ENCODE data around the gene LTB4R2. TPM values are rescaled to one million over a fixed set of nuclear protein-coding genes. Genes with fewer than 3 reads are reported as not detected.

The LTB4R2 gene
- total RNA-seq, 1 donor from 2014 or later = 4.2 TPM

DNA sequence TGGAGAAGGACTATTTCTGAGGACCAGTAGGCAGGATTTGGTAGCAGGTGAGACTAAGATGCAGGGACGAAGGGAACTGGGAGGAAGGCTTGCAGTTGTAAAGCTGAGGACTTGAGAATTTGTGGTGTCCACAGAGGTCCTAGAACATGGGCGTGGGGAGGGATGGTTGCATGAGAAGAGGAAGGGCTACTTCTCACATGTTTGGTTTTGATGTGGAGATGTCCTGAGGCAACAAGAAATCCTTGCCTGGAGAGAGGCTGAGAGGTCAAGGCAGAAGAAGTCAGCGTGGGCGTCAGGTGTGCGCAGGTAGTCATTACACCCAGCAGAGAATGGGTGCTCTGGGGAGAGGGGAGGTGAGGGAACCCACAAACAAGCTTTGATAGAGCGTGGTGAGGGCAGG lies 32.9 kb upstream of the LTB4R2 start:
- DNase-seq (ENCODE audit: low read depth, low spot score) = no peak

DNA sequence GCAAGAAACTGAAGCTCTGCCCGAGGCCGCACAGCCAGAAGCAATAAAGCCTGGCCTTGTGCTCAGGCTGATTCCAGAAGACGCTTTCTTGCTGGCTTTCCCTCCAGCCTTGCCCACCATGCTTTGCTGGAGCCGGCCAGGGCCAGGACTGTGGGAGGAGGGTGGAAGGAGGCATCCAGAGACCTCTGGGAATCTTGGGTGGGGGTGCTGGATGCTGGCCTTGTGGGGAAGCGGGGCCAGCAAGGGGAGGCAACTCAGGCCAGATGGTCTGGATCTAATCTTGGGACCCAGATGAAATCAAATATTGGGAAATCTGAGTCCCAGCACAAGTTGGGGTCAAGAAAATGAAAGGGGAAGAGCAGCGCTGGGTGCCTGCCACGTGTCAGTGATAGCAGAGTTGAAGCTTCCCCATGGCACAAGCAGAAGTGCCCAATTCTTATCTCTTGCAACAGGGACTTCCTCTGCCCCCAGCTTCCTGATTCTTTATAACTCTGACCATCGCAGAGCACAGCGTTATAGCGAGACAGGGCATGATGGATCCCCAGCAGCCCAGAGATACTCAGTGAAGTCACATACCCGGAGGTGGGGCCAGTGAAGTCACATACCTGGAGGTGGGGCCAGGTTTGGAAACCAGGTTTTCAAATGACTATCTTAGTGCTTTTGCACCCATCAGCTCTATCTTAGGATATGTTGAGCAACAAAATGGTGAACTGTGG lies 32.2 kb upstream of the LTB4R2 start:
- no peak for DNase-seq (ENCODE audit: low read depth, low spot score)

DNA sequence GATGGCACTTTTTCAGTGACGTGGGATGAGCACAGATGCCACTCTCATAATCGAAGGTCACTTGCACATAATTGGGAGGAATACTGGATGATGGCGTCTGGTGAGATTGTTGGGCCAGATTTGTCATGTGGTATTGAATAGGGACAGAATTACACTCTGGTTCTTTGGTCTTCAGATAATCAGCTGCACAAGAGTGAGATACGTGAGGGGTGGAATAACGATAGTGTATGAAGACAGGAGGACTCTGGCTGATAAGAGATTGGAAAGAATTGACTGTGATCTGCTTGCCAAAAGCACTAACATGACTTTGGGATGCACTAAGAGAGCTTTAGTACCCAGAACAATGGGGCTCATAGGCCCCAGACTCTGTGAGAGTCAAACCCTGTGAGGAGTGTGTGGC lies 31.5 kb upstream of the LTB4R2 start:
- no peak for DNase-seq (ENCODE audit: low read depth, low spot score)

DNA sequence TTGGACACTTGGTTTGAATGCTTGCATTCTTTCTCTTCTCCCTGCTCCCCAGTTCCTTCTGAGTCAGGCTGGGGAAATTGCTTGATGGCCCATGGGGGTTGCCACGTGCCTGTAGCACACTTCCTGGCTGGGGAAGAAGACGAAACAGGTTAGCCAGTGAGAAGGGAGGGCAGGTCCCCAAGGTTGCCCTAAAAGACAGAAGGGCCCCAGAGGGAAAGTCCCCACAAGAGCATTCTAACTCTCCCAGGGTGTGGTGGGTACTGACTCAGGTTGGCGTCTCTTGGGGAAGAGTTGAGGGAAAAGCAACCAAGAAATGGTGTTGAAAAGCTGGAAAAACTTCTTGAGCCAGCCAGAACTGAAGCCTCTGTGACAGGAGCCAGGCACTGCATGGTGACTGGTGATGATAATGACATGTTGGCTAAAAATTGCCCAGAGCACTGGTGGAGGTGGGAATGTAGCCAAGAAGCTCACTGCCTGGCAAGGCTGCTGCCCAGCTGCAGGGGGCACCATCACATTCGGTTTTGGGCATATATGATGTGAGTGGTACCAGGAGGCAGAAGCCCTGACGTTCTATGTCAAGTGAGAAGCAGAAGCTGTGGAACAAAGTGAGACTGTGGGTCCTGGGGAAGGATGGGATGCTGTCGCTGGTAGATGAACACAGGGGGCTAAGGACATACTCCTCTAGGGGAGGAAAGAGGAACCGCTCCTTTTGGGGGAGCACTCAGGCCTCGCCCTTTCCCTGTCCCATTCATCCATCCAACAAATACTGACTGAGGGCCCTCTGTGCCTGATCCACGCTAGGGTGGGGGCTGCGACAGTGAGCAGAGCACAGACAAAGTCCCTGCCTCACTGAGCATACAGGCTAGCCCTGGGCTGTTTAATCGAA lies 30.4 kb upstream of the LTB4R2 start:
- no peak for DNase-seq (ENCODE audit: low read depth, low spot score)

DNA sequence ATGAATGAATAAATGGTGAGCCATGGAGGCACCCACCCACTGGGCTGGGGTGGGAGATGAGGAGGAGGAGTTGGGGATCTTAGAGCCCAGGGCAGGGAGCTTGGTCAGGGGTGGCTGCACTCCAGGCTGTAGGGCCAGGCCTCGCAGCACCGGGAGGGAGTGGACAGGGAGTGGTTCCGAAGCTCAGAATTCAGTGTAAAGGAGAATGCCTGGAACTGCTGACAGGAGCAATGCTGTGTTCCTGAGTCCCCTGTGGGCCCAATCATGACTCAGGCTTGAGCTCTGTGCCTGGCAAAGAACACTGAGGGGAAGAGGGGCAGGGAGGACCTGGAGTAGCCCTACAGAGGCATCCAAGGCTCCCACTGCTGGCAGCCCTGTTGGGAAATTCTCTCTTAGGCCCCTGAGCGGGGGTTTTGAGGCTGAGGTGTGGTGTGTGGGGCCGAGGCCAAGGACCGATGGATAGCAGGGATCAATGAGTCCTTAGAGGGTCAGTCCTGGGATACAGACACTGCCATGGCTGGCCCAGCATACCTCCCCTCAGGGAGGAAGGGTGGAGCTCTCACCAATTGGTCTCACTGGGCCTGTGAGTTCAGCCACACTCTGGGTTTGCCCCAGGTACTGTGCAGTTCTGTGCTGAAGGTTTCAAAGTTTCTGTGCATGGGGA lies 29.0 kb upstream of the LTB4R2 start:
- no peak for DNase-seq (ENCODE audit: low read depth, low spot score)

DNA sequence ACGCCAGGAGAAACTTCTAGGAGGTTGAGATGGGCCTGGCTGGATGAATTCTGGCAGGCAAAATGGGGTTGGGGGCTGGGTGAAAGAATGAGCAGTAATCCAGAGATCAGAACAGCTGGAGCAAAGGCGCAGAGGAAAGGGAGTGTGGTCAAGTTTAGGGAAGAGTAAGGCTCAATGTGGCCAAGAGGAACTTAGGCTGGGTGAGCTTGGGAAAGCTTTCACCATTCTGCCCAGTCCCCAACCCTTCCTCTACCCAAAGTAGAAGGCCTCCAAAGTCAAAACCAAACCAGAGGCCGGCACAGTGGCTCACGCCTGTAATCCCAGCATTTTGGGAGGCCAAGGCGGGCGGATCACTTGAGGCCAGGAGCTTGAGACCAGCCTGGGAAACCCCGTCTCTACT lies 28.3 kb upstream of the LTB4R2 start:
- DNase-seq (ENCODE audit: low read depth, low spot score) = no peak

DNA sequence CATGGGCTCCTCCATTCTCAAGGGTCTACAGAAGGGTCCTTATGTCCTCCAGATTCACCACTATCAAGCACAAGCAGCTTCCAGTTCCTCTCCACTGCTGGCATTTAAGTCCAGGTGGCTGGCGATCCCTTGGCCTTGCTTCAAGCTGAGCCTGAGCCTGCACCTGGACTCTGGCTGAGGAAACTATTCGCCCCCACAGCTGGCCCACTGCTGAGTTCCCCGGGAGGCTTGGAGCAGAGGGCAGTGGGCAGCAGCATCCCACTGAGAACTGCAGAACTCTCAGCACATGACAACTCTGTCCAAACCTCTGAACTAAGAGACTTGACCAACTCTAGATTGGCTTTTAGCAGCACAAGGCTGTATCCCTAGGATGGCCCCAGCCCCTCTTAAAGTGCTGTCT lies 27.2 kb upstream of the LTB4R2 start:
- no peak for DNase-seq (ENCODE audit: low read depth, low spot score)

DNA sequence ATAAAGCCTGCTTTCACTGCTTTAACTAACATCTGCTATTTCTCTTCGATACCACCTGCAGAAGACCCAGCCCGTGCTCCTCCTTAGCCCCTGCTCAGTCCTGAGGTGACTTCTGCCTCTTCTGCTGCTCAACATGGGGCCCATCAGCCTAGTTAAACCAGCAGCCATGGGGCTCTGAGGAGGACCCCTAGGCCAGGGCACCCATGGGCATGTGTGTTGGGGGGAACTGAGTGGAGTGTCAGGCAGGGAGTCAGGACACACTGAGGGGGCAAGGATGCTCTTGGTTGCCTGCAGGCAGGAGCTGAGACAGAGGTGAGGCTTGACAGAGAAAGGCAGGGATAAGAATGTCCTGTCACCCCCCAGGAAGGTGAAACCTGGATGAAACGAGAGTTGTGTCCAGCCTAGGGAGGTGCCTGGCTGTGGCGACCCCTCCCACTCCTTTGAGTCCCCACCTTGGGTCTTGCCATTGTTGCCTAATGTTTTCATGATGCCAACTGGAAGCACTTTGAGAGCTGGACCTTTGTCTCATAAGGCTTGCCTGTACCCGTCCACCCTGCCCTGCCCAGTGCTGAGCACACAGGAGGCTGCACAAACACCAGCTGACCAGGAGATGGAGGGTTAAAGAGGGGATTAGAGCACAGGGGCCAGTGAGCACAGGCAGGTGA lies 26.0 kb upstream of the LTB4R2 start:
- DNase-seq (ENCODE audit: low read depth, low spot score) = no peak

DNA sequence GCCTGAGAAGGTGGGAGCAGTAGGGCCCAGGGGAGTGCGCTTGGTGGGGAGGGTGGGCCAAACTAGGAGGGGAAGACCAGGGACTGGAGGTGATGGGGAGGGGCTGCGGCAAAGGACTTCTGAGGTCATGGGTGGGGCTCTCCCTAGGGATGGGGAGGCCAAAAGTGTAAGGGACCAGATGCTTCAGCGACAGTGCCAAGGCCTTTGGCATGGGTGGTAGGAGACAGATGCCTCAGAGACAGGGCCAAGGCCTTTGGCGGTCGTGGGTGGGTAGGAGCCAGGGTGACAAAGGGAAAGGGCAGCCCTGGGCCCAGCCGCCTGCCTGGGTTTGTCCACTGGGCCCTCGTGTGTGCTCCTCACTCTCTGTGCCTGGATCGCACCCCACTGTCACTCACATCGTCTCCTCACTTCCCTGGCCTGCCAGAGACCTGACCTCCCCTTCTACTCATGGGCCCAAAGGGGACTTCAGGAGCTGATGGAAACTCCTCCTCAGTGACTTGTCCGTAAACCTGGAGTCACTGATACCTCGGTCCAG lies 25.4 kb upstream of the LTB4R2 start:
- no peak for DNase-seq (ENCODE audit: low read depth, low spot score)

DNA sequence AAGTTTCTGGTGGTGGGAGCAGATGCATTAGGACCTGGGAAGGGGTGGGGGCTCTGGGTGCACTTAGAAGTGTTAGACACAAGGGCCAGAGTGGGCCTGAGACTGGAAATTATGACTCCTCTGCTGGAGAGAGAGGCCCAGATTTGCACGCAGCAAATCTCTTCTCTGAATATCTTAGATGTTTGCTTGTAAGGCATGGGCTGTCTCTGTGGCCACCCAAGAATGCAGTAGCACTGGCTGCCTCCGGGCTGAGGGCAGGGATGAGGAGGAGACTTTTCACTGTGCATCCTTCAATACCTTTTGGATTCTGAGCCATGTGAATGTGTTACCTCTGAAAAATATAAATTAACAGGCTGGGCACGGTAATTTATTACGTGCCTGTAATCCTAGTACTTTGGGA lies 24.6 kb upstream of the LTB4R2 start:
- no peak for DNase-seq (ENCODE audit: low read depth, low spot score)

DNA sequence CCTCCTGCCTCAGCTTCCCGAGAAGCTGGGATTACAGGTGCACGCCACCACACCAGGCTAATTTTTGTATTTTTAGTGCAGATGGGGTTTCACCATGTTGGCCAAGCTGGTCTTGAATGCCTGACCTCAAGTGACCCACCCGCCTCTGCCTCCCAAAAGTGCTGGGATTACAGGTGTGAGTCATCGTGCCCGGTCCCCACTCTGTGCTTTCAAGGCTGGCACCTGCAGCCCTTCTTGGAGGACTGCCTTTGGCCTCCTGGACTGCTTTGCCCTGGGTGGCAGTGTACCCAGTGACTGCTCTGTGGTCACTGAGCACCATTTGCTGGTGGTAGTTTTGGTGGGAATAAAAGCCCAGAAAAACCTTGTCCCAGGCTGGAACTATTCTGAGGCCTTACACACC lies 22.9 kb upstream of the LTB4R2 start:
- no peak for DNase-seq (ENCODE audit: low read depth, low spot score)

DNA sequence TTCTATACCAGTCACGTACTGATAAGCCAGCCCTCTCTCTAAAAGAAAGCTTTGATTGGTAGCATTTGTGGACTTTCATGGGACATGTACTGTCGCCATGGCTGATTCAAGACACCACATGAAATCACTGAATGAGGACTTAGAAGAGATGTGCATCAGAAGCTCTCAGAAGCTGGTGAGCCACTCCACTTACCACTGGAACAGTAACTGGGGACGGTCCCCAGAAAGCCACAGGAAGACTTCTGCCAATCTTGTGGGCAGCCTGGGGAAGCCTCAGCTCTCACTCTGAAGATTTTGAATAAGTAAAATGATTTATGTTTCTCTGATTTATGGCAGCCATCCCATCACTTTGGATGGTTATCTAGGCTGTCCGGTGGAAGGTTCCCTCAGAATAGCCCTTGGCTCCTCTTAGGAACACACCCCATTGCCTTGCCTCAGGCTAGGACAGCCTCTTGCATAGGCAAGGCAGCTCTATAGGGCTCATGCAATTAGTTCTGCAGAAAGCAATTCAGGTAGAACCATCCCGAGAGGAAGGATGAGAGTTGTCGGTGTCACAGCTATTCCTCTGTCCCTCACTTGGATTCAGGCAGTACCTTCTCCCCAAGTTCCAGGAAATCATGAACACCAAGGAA lies 20.2 kb upstream of the LTB4R2 start:
- DNase-seq (ENCODE audit: low read depth, low spot score) = no peak

DNA sequence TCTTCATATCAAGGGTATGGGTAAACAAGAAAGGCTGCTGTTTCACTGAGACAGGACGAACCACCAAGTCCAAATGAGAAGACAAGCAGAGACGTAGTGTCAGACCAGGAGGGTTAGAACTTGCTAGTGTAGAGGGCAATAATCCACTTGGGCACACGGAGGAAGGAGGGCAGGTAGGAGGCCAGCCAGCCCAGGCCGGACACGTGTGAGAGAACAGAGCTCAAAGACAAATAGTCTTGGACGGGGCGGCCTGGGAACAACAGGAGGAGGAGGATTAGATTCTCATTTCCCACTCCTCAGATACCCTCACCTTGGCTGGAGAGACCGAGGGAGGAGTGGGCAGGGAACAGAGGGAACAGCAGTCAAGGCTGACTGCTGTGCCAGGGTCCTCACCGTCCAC lies 19.2 kb upstream of the LTB4R2 start:
- DNase-seq (ENCODE audit: low read depth, low spot score) = no peak

DNA sequence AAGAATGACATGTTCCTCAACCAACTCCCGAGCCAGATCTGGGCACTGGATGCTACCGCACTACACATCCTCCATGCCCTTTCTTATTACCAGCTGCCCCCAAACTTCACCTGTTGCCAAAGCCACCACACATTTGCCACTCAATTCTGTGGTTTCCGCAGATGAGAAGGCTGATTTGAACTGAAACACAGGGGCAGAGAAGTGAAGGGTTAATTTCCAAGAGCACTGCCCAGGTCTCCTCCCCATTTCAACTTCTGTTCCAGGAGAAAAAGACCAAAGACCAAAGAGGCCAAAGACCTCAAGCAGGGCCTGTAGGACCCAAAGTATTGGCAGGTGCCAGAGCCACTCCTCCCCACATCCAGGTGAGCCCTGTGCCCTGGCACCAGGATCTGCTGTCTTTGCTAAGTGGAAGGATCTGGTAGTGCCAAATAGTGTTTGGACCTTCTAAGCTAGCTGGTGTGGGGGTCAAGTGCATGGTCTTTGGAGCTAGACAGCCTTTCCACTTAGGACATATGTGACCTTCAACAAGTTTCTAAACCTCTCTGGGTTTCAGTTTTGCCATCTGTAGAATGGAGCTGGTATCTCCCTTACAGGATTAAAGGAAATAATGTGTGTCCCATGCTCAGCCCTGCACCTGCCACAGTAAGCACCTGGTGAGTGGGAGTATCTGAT lies 18.4 kb upstream of the LTB4R2 start:
- no peak for DNase-seq (ENCODE audit: low read depth, low spot score)

DNA sequence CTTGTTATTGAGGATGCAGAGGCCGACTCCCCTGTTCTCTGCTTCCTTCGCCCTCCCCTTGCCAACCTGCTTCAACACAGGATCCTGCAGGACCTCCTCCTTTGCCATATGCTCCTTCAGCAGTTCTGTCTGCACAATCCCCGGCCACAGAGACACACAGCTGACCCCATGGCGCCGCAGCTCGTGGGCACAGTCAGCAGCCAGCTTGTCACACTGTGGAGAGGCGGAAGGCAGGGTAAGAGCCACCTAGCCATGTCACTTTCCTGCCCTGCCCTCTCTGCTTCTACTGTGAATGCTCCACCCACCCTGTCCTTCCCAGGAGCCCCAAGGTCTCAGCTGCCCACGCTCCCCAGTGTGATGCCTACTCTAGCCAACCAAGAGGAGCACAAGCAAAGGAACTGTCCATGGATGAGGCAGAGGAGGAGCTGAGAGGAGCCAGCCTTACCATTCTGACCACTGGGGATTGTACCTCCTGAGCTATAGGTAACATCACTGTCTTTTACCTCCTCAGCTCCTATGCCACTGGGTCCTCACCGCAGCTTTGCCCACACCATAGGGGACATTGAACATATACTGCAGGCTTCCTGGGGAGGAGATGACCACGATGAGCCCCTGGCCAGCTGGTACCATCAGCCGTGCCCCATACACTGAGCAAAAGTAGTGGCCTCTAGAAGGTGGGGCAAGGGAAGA lies 17.7 kb upstream of the LTB4R2 start:
- DNase-seq (ENCODE audit: low read depth, low spot score) = no peak

DNA sequence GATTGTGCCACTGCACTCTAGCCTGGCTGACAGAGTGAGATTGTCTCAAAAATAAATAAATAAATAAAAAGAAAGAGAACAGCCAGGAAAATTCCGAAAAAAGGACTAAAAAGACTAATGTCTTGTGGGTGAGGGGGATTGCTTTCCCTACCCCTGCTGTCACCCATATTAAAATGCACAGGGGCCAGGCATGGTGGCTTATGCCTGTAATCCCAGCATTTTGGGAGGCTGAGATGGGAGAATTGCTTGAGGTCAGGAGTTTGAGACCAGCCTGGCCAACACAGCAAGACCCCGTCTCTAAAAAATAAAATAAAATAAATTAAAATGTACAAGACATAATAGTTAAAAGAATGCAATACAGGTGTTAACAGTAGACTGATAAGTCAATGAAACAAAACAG lies 16.4 kb upstream of the LTB4R2 start:
- no peak for DNase-seq (ENCODE audit: low read depth, low spot score)

DNA sequence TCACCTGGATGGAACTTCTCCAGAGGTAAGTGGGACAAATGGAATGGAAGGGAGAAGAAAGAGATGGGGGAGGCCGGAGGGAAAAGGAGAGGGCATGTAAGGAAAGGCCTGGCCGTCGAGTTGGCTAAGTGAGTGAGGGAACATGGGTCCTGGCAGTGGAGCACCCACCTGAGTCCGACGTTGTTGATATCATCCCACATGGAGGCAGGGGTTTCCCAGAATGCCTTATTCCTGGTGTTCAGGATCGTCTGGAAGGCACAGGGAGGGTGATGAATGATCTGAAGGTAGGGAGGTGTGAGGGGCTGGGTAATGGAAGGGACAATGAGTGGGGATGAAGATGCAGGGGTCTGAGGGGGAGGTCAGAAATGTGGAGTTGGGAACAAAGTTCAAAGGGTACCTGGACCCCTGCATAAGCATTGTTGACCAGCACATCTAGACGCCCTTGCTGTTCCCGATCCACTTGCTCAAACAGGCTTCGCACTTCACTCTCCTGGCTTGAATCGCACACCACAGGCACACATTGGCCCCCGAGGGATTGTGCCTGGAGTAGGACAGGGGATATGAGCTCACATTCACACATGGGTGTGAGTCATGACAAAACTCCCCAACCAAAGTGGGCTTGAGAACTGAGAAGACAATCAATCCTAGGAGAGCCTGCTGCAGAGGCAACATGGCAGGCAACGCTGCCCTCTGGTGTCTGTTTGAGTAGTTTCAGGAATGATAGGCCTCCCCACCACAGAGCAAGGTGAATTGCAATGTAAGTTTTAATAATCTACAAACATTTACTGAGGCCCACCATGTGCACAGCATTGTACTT lies 13.4 kb upstream of the LTB4R2 start:
- peak; percentile 89 for DNase-seq (ENCODE audit: low read depth, low spot score)

DNA sequence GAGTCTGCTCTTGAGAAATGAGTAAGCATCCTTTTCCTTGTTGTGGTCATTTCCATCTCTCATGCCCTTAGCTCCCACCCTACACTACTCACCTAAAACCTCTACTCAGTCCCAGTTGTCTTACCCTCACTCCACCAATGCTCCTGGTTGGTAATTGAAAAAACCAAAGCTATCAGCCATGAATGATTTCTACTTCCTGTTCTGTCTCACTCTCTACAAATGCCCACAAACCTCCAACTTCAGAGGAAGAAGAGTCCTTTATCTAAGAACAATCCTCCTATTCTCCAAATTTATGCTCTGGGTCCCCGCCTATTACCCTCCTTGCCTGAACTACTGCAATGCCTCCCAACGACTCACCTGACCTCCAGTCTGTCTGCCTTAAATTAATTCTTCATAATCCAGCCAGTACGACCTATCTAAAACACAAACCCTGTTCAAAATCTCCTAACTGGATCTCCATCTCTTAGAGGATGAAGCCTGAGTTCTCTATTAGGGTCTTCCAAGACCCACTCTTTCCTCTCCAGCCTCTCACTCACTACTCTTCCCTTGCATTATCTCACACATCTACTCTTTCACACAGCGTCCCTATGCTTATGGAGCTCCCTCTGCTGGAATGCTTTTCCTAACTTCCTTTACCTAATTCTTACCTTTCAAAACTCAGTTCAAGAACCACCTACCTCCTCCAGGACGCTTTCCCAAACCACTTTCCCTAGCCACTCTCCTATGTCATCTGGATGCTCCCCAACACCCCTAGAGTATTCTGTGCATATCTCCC lies 12.6 kb upstream of the LTB4R2 start:
- DNase-seq (ENCODE audit: low read depth, low spot score) = no peak

Data from pulmonary artery endothelial cell (primary cell).